GM19240 (cell line): ENCODE measurements around the gene SCYGR4.
"Not testable (repeated sequence)": the region's sequence is repeated elsewhere in the genome, so short reads cannot be mapped to it uniquely, and the experiment has no call there.

ENCODE experiments used
- DNase-seq: peaks from one replicate; pipeline ENCODE4 v3.0.0; 2011; ENCODE audit warnings: low spot score; ENCODE audit not compliant: insufficient read length

SCYGR4 gene

GRCh38 chr2:227617316-227618230 lies at the start of gene SCYGR4:
Gene SCYGR4 (plus strand): TSS chr2:227617498. CDS start chr2:227617498, 0 bp downstream.
- DNase-seq: no peak

GRCh38 chr2:227568852-227569169 lies 48.5 kb upstream of the SCYGR4 start:
- DNase-seq: no peak

GRCh38 chr2:227570615-227571014 lies 46.7 kb upstream of the SCYGR4 start:
- no peak for DNase-seq

GRCh38 chr2:227576110-227576509 lies 41.2 kb upstream of the SCYGR4 start:
- no peak for DNase-seq

GRCh38 chr2:227576812-227577211 lies 40.5 kb upstream of the SCYGR4 start:
- no peak for DNase-seq

GRCh38 chr2:227577555-227577954 lies 39.7 kb upstream of the SCYGR4 start:
- DNase-seq: no peak

GRCh38 chr2:227578642-227579041 lies 38.7 kb upstream of the SCYGR4 start:
- DNase-seq: no peak

GRCh38 chr2:227579791-227580190 lies 37.5 kb upstream of the SCYGR4 start:
- no peak for DNase-seq

- no peak for DNase-seq
Measured at GRCh38 chr2:227582369-227582768, 34.9 kb upstream of the SCYGR4 start.

GRCh38 chr2:227592694-227593387 lies 24.5 kb upstream of the SCYGR4 start:
- DNase-seq: no peak

- DNase-seq: no peak
Measured at GRCh38 chr2:227595797-227596196, 21.5 kb upstream of the SCYGR4 start.

- no peak for DNase-seq
Measured at GRCh38 chr2:227597036-227597435, 20.3 kb upstream of the SCYGR4 start.

- DNase-seq: no peak
Measured at GRCh38 chr2:227597998-227598397, 19.3 kb upstream of the SCYGR4 start.

- DNase-seq: not testable (repeated sequence)
Measured at GRCh38 chr2:227598835-227599503, 18.3 kb upstream of the SCYGR4 start, which contains the start of gene SCYGR2. Gene SCYGR2 (plus strand): TSS chr2:227598893. CDS start chr2:227598893, 0 bp downstream.

- no peak for DNase-seq
Measured at GRCh38 chr2:227602358-227602757, 14.9 kb upstream of the SCYGR4 start.

GRCh38 chr2:227606476-227606875 lies 10.8 kb upstream of the SCYGR4 start:
- DNase-seq: no peak

- DNase-seq: no peak
Measured at GRCh38 chr2:227607941-227608340, 9.4 kb upstream of the SCYGR4 start.

- DNase-seq: no peak
Measured at GRCh38 chr2:227608561-227609338, 8.5 kb upstream of the SCYGR4 start.

GRCh38 chr2:227610123-227610522 lies 7.2 kb upstream of the SCYGR4 start:
- no peak for DNase-seq

- DNase-seq: no peak
Measured at GRCh38 chr2:227612546-227613271, 4.6 kb upstream of the SCYGR4 start.

- no peak for DNase-seq
Measured at GRCh38 chr2:227613272-227613660, 4.0 kb upstream of the SCYGR4 start.
